Measurements from ENCODE around the gene AUTS2. TPM values are rescaled to one million over a fixed set of nuclear protein-coding genes. Genes with fewer than 3 reads are reported as not detected.

AUTS2 gene
- total RNA-seq, 6 donors from 2014 or later = 38.9 to 151 (median 55.8) TPM

DNA sequence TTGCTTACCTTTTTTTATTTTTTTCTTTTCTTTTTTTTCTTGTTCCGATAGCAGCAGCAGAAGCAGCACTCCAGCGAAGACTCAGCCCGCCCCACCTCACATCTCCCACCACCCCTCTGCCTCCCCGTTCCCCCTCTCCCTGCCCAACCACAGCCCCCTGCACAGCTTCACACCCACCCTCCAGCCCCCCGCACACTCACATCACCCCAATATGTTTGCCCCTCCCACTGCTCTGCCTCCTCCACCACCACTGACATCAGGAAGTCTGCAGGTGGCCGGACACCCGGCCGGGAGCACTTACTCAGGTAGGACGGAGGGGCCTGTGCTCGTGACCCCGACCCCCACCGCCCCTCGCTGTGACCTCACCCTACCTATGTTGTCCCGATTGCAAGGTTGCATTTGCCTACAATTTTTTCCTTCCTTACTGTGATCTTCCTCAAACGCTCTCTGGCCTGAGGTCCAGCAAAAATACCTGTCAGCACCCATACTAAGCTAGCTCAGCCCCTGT lies 1166.5 kb downstream of the AUTS2 start:
- peak in 1 of 2 donors; percentile 68 for DNase-seq
- no peak overlapping the region for H3K4me3 ChIP-seq
- H3K27ac ChIP-seq = no peak overlapping the region
- peaks cover 7 to 22% (median 13%) of the 10 kb centered on the region in 4 donors for H3K4me1 ChIP-seq
- peaks cover 0 to 28% (median 16%) of the 10 kb centered on the region in 4 donors for H3K36me3 ChIP-seq
- H3K9me3 ChIP-seq = no peaks in the 10 kb centered on the region
- 92% methylated on average over 15 of the region's 15 CpGs for WGBS, 2 donors
- ATAC-seq (ENCODE audit: low FRiP score in 2 of 2) = no peak
- H3K27me3 ChIP-seq = no peaks in the 10 kb centered on the region
- TF ChIP-seq EP300 (IDR thresholded peaks at IDR 0.05) (no peak), POLR2A (IDR thresholded peaks at IDR 0.05) (no peak), POLR2AphosphoS5 (IDR thresholded peaks at IDR 0.05) (no peak)
- TF ChIP-seq, protein P1, sequence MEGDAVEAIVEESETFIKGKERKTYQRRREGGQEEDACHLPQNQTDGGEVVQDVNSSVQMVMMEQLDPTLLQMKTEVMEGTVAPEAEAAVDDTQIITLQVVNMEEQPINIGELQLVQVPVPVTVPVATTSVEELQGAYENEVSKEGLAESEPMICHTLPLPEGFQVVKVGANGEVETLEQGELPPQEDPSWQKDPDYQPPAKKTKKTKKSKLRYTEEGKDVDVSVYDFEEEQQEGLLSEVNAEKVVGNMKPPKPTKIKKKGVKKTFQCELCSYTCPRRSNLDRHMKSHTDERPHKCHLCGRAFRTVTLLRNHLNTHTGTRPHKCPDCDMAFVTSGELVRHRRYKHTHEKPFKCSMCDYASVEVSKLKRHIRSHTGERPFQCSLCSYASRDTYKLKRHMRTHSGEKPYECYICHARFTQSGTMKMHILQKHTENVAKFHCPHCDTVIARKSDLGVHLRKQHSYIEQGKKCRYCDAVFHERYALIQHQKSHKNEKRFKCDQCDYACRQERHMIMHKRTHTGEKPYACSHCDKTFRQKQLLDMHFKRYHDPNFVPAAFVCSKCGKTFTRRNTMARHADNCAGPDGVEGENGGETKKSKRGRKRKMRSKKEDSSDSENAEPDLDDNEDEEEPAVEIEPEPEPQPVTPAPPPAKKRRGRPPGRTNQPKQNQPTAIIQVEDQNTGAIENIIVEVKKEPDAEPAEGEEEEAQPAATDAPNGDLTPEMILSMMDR (IDR thresholded peaks at IDR 0.05) = no peak

DNA sequence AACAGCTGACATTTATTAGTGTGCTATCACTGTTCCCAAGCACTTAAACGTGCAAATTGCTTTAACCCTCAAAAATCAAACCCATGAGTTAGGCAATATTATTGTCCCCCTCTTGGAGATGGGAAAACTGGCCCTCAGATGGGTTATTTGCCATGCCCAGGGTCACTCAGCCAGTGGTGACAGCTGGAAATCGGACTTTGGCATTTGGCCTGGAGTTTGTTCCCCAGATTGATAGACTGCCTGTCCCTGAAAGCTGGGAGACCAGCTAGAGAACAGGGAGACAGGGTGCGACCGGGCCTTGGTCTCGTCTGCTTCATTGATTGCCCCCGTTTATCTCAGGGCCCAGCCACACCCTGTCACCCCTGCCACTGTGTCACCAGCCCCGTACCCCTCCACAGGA lies 1167.4 kb downstream of the AUTS2 start:
- DNase-seq (no peak), ATAC-seq (ENCODE audit: low FRiP score in 2 of 2) (peak in 1 of 2 donors; percentile 17)
- Histone ChIP-seq H3K9me3 (no peaks in the 10 kb centered on the region), H3K27ac (no peak overlapping the region), H3K36me3 (peaks cover 0 to 28% (median 16%) of the 10 kb centered on the region in 4 donors), H3K4me3 (no peak overlapping the region), H3K4me1 (peaks cover 7 to 16% (median 13%) of the 10 kb centered on the region in 4 donors), H3K27me3 (no peaks in the 10 kb centered on the region)
- TF ChIP-seq, protein P1 (IDR thresholded peaks at IDR 0.05) = no peak
- TF ChIP-seq EP300 (IDR thresholded peaks at IDR 0.05) (no peak), POLR2A (IDR thresholded peaks at IDR 0.05) (no peak), POLR2AphosphoS5 (IDR thresholded peaks at IDR 0.05) (no peak)
- WGBS, 2 donors = 89 to 93% methylated on average over 2 to 7 of the region's 7 CpGs

DNA sequence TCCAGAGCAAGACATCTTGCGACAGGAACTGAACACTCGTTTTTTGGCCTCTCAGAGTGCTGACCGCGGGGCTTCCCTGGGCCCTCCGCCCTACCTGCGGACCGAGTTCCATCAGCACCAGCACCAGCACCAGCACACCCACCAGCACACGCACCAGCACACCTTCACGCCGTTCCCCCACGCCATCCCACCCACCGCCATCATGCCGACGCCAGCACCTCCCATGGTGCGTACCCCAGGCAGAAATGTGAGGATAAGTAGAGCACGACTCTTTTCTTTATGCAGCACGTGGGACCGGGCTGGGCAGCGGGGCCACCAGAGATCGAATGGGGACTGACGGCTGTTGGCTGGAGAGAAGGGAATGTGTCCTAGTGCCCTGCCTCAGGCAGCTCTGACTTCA lies 1167.8 kb downstream of the AUTS2 start:
- Histone ChIP-seq H3K27me3 (no peaks in the 10 kb centered on the region), H3K4me1 (peaks cover 7 to 14% (median 12%) of the 10 kb centered on the region in 4 donors), H3K9me3 (no peaks in the 10 kb centered on the region), H3K4me3 (no peak overlapping the region), H3K36me3 (peaks cover 0 to 28% (median 16%) of the 10 kb centered on the region in 4 donors), H3K27ac (no peak overlapping the region)
- ATAC-seq (ENCODE audit: low FRiP score in 2 of 2) (peak in 1 of 2 donors; percentile 28), DNase-seq (peak in 1 of 2 donors; percentile 48)
- 96 to 98% methylated on average over 21 of the region's 21 CpGs for WGBS, 2 donors
- TF ChIP-seq POLR2A (IDR thresholded peaks at IDR 0.05) (no peak), POLR2AphosphoS5 (IDR thresholded peaks at IDR 0.05) (no peak), EP300 (IDR thresholded peaks at IDR 0.05) (no peak)
- TF ChIP-seq, protein P1 (IDR thresholded peaks at IDR 0.05) = no peak

DNA sequence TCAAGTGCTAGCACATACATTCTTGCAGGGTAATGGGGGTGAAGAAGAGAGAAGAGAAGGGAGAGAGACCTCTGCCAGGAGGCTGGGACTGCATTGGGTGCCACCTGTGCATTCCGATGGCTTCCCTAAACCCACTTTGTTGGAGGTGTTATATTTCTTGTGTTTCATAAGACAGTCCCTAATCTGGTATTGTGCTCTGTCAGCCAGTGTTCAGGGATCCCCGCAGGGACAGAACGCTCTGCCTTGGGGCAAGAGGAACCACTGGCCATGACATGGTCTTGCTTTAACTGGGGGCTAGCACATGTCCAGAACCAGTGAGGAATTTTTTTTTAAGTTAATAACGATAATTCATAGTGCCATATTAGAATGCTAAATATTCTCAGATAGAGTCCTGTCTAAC lies 1168.4 kb downstream of the AUTS2 start:
- Histone ChIP-seq H3K36me3 (peaks cover 0 to 28% (median 18%) of the 10 kb centered on the region in 4 donors), H3K27me3 (no peaks in the 10 kb centered on the region), H3K4me1 (peaks cover 6 to 12% (median 8%) of the 10 kb centered on the region in 4 donors), H3K9me3 (no peaks in the 10 kb centered on the region), H3K27ac (no peak overlapping the region), H3K4me3 (no peak overlapping the region)
- TF ChIP-seq POLR2A (IDR thresholded peaks at IDR 0.05) (no peak), EP300 (IDR thresholded peaks at IDR 0.05) (no peak), POLR2AphosphoS5 (IDR thresholded peaks at IDR 0.05) (no peak)
- TF ChIP-seq, protein P1 (IDR thresholded peaks at IDR 0.05) = no peak
- DNase-seq = no peak
- WGBS, 2 donors = 92 to 98% methylated on average over 4 of the region's 4 CpGs
- no peak for ATAC-seq (ENCODE audit: low FRiP score in 2 of 2)

DNA sequence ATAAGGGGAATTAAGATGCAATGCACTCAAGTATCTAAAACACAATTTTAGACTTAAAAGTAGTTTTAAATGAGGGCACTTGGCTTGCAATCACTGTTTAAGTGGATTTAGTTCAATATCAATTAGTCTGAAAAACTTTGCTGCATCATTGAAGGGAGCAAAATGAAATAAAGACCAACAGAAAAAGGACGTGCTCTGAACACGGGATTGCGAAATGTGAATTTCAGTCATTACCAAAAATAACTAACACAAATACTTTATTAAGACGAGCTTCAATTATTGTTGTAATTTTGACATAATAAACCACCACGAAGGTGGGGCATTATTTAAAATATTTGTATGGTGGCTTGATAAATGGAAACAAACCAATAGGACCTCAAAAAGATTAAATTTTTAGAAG lies 1171.9 kb downstream of the AUTS2 start:
- Histone ChIP-seq H3K27ac (no peak overlapping the region), H3K4me1 (peaks cover 0 to 11% (median 0%) of the 10 kb centered on the region in 4 donors), H3K36me3 (peaks cover 0 to 32% (median 17%) of the 10 kb centered on the region in 4 donors), H3K27me3 (no peaks in the 10 kb centered on the region), H3K9me3 (no peaks in the 10 kb centered on the region), H3K4me3 (no peak overlapping the region)
- TF ChIP-seq POLR2AphosphoS5 (IDR thresholded peaks at IDR 0.05) (no peak), POLR2A (IDR thresholded peaks at IDR 0.05) (no peak), EP300 (IDR thresholded peaks at IDR 0.05) (no peak)
- TF ChIP-seq, protein P1 (IDR thresholded peaks at IDR 0.05) = no peak
- DNase-seq (no peak), ATAC-seq (ENCODE audit: low FRiP score in 2 of 2) (no peak)
- 57 to 75% methylated on average over 5 of the region's 5 CpGs for WGBS, 2 donors
